Activated T-cell treated with anti-CD3 and anti-CD28 coated beads for 4 hours (primary cell): ENCODE data around the gene RBBP8NL.
"Not testable (repeated sequence)": the region's sequence is repeated elsewhere in the genome, so short reads cannot be mapped to it uniquely, and the experiment has no call there.

Experiments
- DNase-seq: peaks from one replicate; pipeline ENCODE4 v3.0.0-alpha.2; 2020

The RBBP8NL gene

GRCh38 chr20:62390317-62391164 is 36.8 kb downstream of the RBBP8NL start:
- DNase-seq, result no peak

DNA sequence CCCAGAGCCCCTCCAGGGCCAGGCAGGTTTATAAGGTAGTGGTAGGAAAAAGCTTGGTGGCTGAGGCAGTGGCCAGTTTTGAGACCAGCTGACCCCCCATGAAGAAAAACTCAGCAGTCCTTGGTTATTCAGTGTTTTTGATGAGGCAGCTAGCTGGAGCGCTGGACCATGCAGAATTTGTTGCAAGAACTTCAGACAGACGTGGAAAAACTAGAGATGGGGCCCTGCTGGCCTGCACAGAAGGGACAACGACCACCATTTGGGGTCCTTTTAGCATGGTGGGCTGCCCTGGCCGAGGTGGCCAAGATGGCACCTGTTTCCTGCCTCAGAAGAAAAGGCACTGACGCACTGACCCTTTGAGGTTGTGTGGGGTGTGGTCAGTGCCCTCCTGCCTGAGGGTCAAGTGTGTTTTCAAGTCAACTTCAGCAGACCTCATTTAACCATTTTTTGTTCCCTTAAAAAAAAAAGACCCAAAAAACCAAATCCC is 37.7 kb downstream of the RBBP8NL start:
- DNase-seq, result no peak

- no peak for DNase-seq
Measured at GRCh38 chr20:62388839-62389600, 38.3 kb downstream of the RBBP8NL start.

- DNase-seq, result no peak
Measured at GRCh38 chr20:62387933-62388635, 39.3 kb downstream of the RBBP8NL start.

DNA sequence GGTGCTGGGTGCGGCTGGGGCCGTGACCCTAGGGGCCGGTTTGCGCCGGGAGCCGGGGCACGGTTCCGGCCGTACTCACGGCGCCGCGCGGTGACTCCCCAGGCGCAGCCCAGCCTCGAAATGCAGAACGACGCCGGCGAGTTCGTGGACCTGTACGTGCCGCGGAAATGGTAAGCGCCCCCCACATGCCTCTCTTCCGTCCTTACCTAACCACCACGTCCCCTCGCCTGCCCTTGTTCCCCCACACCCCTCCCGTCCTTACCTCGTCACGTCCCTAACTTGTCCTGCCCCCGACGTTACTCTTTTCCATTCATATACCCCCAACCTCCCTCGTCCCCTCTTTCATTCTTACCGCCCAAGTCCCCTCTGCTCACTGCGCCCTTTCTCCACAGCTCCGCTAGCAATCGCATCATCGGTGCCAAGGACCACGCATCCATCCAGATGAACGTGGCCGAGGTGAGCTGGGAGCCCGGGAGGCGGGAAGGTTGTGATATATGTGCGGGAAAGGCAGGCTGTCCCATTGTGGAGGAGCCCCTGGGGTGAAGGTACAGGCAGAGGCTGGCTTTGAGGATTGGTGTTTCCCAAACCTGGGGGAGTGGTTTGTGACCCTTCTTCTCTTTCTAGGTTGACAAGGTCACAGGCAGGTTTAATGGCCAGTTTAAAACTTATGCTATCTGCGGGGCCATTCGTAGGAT is 40.0 kb downstream of the RBBP8NL start:
- DNase-seq, result no peak

- peak; percentile 86 for DNase-seq
Measured at GRCh38 chr20:62386383-62387218, 40.7 kb downstream of the RBBP8NL start, which contains the start of gene RPS21. Gene RPS21 (plus strand): TSS chr20:62387103. CDS start chr20:62387339, 236 bp downstream.

DNA sequence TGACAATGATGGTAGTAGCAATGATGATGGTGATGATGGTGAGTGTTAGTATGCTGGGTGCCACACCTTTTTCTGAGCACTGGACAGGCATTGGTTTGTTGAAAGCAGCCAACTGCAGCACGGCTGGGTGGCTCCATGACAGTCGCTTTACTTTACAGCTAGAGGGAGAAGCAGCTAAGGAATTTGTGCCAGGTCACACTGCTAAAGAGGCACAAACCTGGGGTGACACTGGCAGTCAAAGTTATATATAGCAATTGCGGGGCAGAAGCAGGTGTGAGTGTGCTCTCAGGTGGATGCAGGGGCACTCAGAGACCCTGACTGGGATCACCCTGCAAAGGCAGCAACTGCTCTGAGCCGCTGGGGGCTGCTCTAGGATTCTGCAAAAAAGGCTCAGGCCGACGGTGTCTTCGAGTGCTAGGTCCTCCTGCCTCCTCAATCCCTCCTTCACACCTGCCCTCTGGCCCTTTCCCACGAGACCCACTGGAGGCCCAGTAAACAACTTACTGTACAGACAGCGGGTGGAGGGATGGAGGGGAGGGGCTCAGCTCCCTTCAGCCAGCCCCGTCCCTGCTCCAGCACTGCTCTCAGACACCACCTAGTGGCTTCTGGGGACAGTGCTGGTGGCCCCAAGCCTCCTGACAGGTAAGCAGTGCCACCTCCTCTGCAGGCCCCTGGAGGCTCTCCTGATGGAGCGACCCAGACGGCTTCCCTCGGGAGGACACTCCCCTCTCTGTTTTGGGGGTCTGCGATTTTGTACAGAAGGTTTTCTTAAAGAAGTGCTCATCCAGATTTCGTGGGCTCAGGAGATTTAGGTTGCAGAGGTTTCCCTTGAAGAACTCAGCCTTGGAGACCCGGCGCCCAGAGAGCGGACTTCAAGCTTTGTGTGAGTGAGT is 44.8 kb downstream of the RBBP8NL start:
- DNase-seq, result peak; percentile 75

GRCh38 chr20:62381842-62382241 is 45.5 kb downstream of the RBBP8NL start:
- no peak for DNase-seq

- no peak for DNase-seq
Measured at GRCh38 chr20:62381202-62381797, 46.0 kb downstream of the RBBP8NL start.

- no peak for DNase-seq
Measured at GRCh38 chr20:62378215-62378614, 49.1 kb downstream of the RBBP8NL start.

- no peak for DNase-seq
Measured at GRCh38 chr20:62377615-62378178, 49.6 kb downstream of the RBBP8NL start.

GRCh38 chr20:62377064-62377461 is 50.3 kb downstream of the RBBP8NL start:
- DNase-seq, result no peak

- DNase-seq, result no peak
Measured at GRCh38 chr20:62376112-62377063, 51.0 kb downstream of the RBBP8NL start.

- DNase-seq, result no peak
Measured at GRCh38 chr20:62374331-62375152, 52.8 kb downstream of the RBBP8NL start.

- not testable (repeated sequence) for DNase-seq
Measured at GRCh38 chr20:62373631-62374179, 53.6 kb downstream of the RBBP8NL start.

- no peak for DNase-seq
Measured at GRCh38 chr20:62372042-62372993, 55.0 kb downstream of the RBBP8NL start.
